Peyer's patch (tissue), 4 donors: ENCODE measurements around the gene RYR1. TPM values are rescaled to one million over a fixed set of nuclear protein-coding genes. Genes with fewer than 3 reads are reported as not detected.
"Not testable (repeated sequence)": the region's sequence is repeated elsewhere in the genome, so short reads cannot be mapped to it uniquely, and the experiment has no call there.

Experiments used
- DNase-seq, 3 donors: peaks; one replicate each; pipeline ENCODE4 v3.0.0-alpha.2; 2017 to 2019
- H3K27ac ChIP-seq, 4 donors: fragments of 200-600 bp; sonication (generic); one replicate each; pipeline ENCODE4 v1.5.1; 2016 to 2019
- H3K27me3 ChIP-seq, 2 donors: fragments of 200-600 bp; sonication (generic); one replicate each; pipeline ENCODE4 v1.5.1; 2019
- H3K36me3 ChIP-seq, 3 donors: fragments of 200-600 bp; sonication (generic); one replicate each; pipeline ENCODE4 v1.5.1; 2016 to 2019
- H3K4me1 ChIP-seq, 4 donors: fragments of 200-600 bp; sonication (generic); one replicate each; pipeline ENCODE4 v1.5.1; 2016 to 2019
- H3K4me3 ChIP-seq, 4 donors: fragments of 200-600 bp; sonication (generic); 1 replicate in 3 of 4; 2 replicates in 1 of 4; pipeline ENCODE4 v1.5.1; 2016 to 2019; ENCODE audit warnings: mild to moderate bottlenecking in 1 of 4
- H3K9me3 ChIP-seq, 4 donors: fragments of 200-600 bp; sonication (generic); one replicate each; pipeline ENCODE4 v1.5.1; 2016 to 2019; ENCODE audit warnings: mild to moderate bottlenecking in 1 of 4
- CTCF ChIP-seq, 6 experiments: fragments of 450-650 bp in 4 of 6; fragments of 200-600 bp in 2 of 6; sonication (generic) in 1 of 6; IDR thresholded peaks; one replicate each; pipeline ENCODE4 v1.5.1; 2017 to 2019; ENCODE audit warnings: antibody characterized with exemption in 6 of 6, mild to moderate bottlenecking in 3 of 6, moderate library complexity in 1 of 6
- POLR2A ChIP-seq, 2 donors: fragments of 450-650 bp; IDR thresholded peaks; one replicate each; pipeline ENCODE4 v1.5.1; 2017; ENCODE audit warnings: antibody characterized with exemption in 2 of 2, mild to moderate bottlenecking in 2 of 2, moderate library complexity in 2 of 2
- total RNA-seq, 4 donors: library from RNA; depleted of rRNA; stranded (reverse); fragments of >200 nt; gene quantifications; one replicate each; pipeline ENCODE4 v1.1.0, GENCODE V29; 2016

RYR1 gene
- total RNA-seq, 4 donors from 2014 or later = 0.35 to 4.6 (median 3.4) TPM

- no peaks in the 10 kb centered on the region for H3K27me3 ChIP-seq
- no peaks in the 10 kb centered on the region for H3K9me3 ChIP-seq
- DNase-seq = no peak
- H3K4me1 ChIP-seq = peaks cover 0 to 3% (median 0%) of the 10 kb centered on the region in 4 donors
- peak overlapping the region; percentile 26 to 61 (median 40) for H3K4me3 ChIP-seq
- TF ChIP-seq POLR2A (IDR thresholded peaks at IDR 0.05) (no peak), CTCF (IDR thresholded peaks at IDR 0.05) (no peak)
- H3K27ac ChIP-seq = peak overlapping the region in 1 of 4 donors; percentile 69
- no peaks in the 10 kb centered on the region for H3K36me3 ChIP-seq
Observed at GRCh38 chr19:38565691-38566105, 132.2 kb downstream of the RYR1 start.

GRCh38 chr19:38569368-38569983 is 136.0 kb downstream of the RYR1 start:
- Histone ChIP-seq H3K9me3 (no peaks in the 10 kb centered on the region), H3K4me1 (peaks cover 0 to 3% (median 0%) of the 10 kb centered on the region in 4 donors), H3K27ac (no peak overlapping the region), H3K4me3 (no peak overlapping the region), H3K27me3 (no peaks in the 10 kb centered on the region), H3K36me3 (no peaks in the 10 kb centered on the region)
- no peak for DNase-seq
- TF ChIP-seq CTCF (IDR thresholded peaks at IDR 0.05) (no peak), POLR2A (IDR thresholded peaks at IDR 0.05) (no peak)

GRCh38 chr19:38571682-38572081 is 138.2 kb downstream of the RYR1 start:
- no peak overlapping the region for H3K27ac ChIP-seq
- no peaks in the 10 kb centered on the region for H3K4me1 ChIP-seq
- H3K9me3 ChIP-seq = no peaks in the 10 kb centered on the region
- no peaks in the 10 kb centered on the region for H3K36me3 ChIP-seq
- TF ChIP-seq CTCF (IDR thresholded peaks at IDR 0.05) (no peak), POLR2A (IDR thresholded peaks at IDR 0.05) (no peak)
- no peak overlapping the region for H3K4me3 ChIP-seq
- no peak for DNase-seq
- no peaks in the 10 kb centered on the region for H3K27me3 ChIP-seq

GRCh38 chr19:38577826-38578225 is 144.3 kb downstream of the RYR1 start:
- no peaks in the 10 kb centered on the region for H3K4me1 ChIP-seq
- no peak overlapping the region for H3K27ac ChIP-seq
- H3K27me3 ChIP-seq = no peaks in the 10 kb centered on the region
- H3K36me3 ChIP-seq = no peaks in the 10 kb centered on the region
- no peak overlapping the region for H3K4me3 ChIP-seq
- no peaks in the 10 kb centered on the region for H3K9me3 ChIP-seq
- no peak for TF ChIP-seq POLR2A (IDR thresholded peaks at IDR 0.05)
- no peak for TF ChIP-seq CTCF (IDR thresholded peaks at IDR 0.05)
- DNase-seq = no peak

GRCh38 chr19:38579304-38579703 is 145.8 kb downstream of the RYR1 start:
- H3K9me3 ChIP-seq, H3K27me3 ChIP-seq, DNase-seq, H3K4me1 ChIP-seq, H3K36me3 ChIP-seq, H3K27ac ChIP-seq, H3K4me3 ChIP-seq: not testable (repeated sequence)

- no peaks in the 10 kb centered on the region for H3K27me3 ChIP-seq
- no peaks in the 10 kb centered on the region for H3K36me3 ChIP-seq
- no peaks in the 10 kb centered on the region for H3K9me3 ChIP-seq
- no peak for DNase-seq
- TF ChIP-seq CTCF (IDR thresholded peaks at IDR 0.05) (no peak), POLR2A (IDR thresholded peaks at IDR 0.05) (no peak)
- no peaks in the 10 kb centered on the region for H3K4me1 ChIP-seq
- no peak overlapping the region for H3K27ac ChIP-seq
- no peak overlapping the region for H3K4me3 ChIP-seq
Observed at GRCh38 chr19:38580080-38580479, 146.6 kb downstream of the RYR1 start.
